Mesenchymal stem cell (in vitro differentiated cells and primary cell): ENCODE results near the gene CDH16. TPM values are rescaled to one million over a fixed set of nuclear protein-coding genes. Genes with fewer than 3 reads are reported as not detected.
A peak's percentile ranks its signal among the peaks of the same experiment; 100 is the strongest.

Experiments used
- DNase-seq: peaks from one replicate; pipeline ENCODE4 v3.0.0-alpha.2; 2013
- H2AFZ ChIP-seq: one replicate; pipeline ENCODE4 v1.6.1; 2013; ENCODE audit warnings: low read depth, mild to moderate bottlenecking, control low read depth, inconsistent platforms, low read length, moderate library complexity
- H2AK5ac ChIP-seq: 2 replicates; pipeline ENCODE4 v1.6.1; 2013; ENCODE audit warnings: low read length, moderate library complexity, mild to moderate bottlenecking, inconsistent platforms; ENCODE audit not compliant: severe bottlenecking
- H2BK120ac ChIP-seq: one replicate; pipeline ENCODE4 v1.6.1; 2013; ENCODE audit warnings: low read depth, mild to moderate bottlenecking, inconsistent platforms, low read length, moderate library complexity
- H2BK12ac ChIP-seq, 2 experiments: one replicate each; pipeline ENCODE4 v1.6.1; 2013; ENCODE audit warnings: inconsistent platforms in 2 of 2, low read length in 2 of 2, mild to moderate bottlenecking in 2 of 2, moderate library complexity in 2 of 2, control low read depth in 1 of 2
- H2BK15ac ChIP-seq: one replicate; pipeline ENCODE4 v1.6.1; 2013; ENCODE audit warnings: mild to moderate bottlenecking, low read depth, inconsistent platforms; ENCODE audit not compliant: poor library complexity, severe bottlenecking
- H2BK5ac ChIP-seq: 2 replicates; pipeline ENCODE4 v1.6.1; 2013; ENCODE audit warnings: low read depth, mild to moderate bottlenecking, low read length, control low read depth, inconsistent platforms; ENCODE audit not compliant: poor library complexity, severe bottlenecking
- H3K14ac ChIP-seq, 2 experiments: one replicate each; pipeline ENCODE4 v1.6.1; 2013; ENCODE audit warnings: inconsistent platforms in 2 of 2, low read length in 2 of 2, control low read depth in 1 of 2, mild to moderate bottlenecking in 1 of 2, moderate library complexity in 1 of 2
- H3K18ac ChIP-seq, 2 experiments: one replicate each; pipeline ENCODE4 v1.6.1; 2013; ENCODE audit warnings: inconsistent platforms in 2 of 2, low read length in 2 of 2, control low read depth in 1 of 2, low read depth in 1 of 2, mild to moderate bottlenecking in 1 of 2
- H3K23ac ChIP-seq, 2 experiments: one replicate each; pipeline ENCODE4 v1.6.1; 2013; ENCODE audit warnings: inconsistent platforms in 2 of 2, low read length in 2 of 2, mild to moderate bottlenecking in 2 of 2, moderate library complexity in 2 of 2, control low read depth in 1 of 2
- H3K27ac ChIP-seq: 2 replicates; pipeline ENCODE4 v1.5.1; 2013; ENCODE audit warnings: mild to moderate bottlenecking, moderate library complexity, low read length, control low read depth, inconsistent platforms; ENCODE audit not compliant: poor library complexity, severe bottlenecking
- H3K27me3 ChIP-seq, 2 experiments: 2 replicates each; pipeline versions ENCODE4 v1.6.1 to v1.7.0; 2013; ENCODE audit warnings: low read length in 2 of 2, mild to moderate bottlenecking in 2 of 2, moderate library complexity in 2 of 2, control low read depth in 1 of 2, inconsistent platforms in 1 of 2; ENCODE audit not compliant: control insufficient read depth in 1 of 2, insufficient read depth in 1 of 2
- H3K36me3 ChIP-seq, 2 experiments: 2 replicates each; pipeline versions ENCODE4 v1.6.1 to v1.7.0; 2013; ENCODE audit warnings: low read length in 2 of 2, control low read depth in 1 of 2, inconsistent platforms in 1 of 2, low read depth in 1 of 2, mild to moderate bottlenecking in 1 of 2; ENCODE audit not compliant: insufficient read depth in 2 of 2, control insufficient read depth in 1 of 2
- H3K4ac ChIP-seq, 2 experiments: one replicate each; pipeline ENCODE4 v1.6.1; 2013; ENCODE audit warnings: inconsistent platforms in 2 of 2, low read length in 2 of 2, mild to moderate bottlenecking in 2 of 2, moderate library complexity in 2 of 2, control low read depth in 1 of 2, low read depth in 1 of 2
- H3K4me1 ChIP-seq: 2 replicates; pipeline ENCODE4 v1.6.1; 2013; ENCODE audit warnings: low read depth, low read length, control low read depth; ENCODE audit not compliant: control insufficient read depth, insufficient read depth
- H3K4me2 ChIP-seq: 2 replicates; pipeline ENCODE4 v1.6.1; 2013; ENCODE audit warnings: low read length, mild to moderate bottlenecking, inconsistent platforms; ENCODE audit not compliant: poor library complexity, severe bottlenecking
- H3K4me3 ChIP-seq, 2 experiments: 2 replicates each; pipeline versions ENCODE4 v1.5.1 to v1.7.0; 2013; ENCODE audit warnings: low read length in 2 of 2, mild to moderate bottlenecking in 2 of 2, control low read depth in 1 of 2, low read depth in 1 of 2; ENCODE audit not compliant: insufficient read depth in 1 of 2
- H3K79me1 ChIP-seq: replicated peaks from 2 replicates; pipeline ENCODE4 v1.6.1; 2013; ENCODE audit warnings: mild to moderate bottlenecking, control low read depth, low read length, inconsistent platforms; ENCODE audit not compliant: poor library complexity, severe bottlenecking
- H3K9ac ChIP-seq: 2 replicates; pipeline ENCODE4 v1.7.0; 2013; ENCODE audit warnings: mild to moderate bottlenecking, low read length, moderate library complexity
- H3K9me3 ChIP-seq: 2 replicates; pipeline ENCODE4 v1.7.0; 2013; ENCODE audit warnings: mild to moderate bottlenecking, low read length; ENCODE audit not compliant: control insufficient read depth
- H4K8ac ChIP-seq: one replicate; pipeline ENCODE4 v1.6.1; 2013; ENCODE audit warnings: inconsistent platforms, mild to moderate bottlenecking, low read length, moderate library complexity
- H4K91ac ChIP-seq: one replicate; pipeline ENCODE4 v1.6.1; 2013; ENCODE audit warnings: mild to moderate bottlenecking, low read length, inconsistent platforms
- WGBS: methylation state at CpG from one replicate; pipeline ENCODE4 v1.1.7; 2013; ENCODE audit warnings: mixed read lengths; 5-methylcytosine and 5-hydroxymethylcytosine counted together
- polyA plus RNA-seq, 2 experiments: library from polyadenylated mRNA; stranded (reverse); fragments of 200-250 nt; gene quantifications; one replicate each; pipeline ENCODE4 v1.2.3, GENCODE V29; 2013

The CDH16 gene, protein sequence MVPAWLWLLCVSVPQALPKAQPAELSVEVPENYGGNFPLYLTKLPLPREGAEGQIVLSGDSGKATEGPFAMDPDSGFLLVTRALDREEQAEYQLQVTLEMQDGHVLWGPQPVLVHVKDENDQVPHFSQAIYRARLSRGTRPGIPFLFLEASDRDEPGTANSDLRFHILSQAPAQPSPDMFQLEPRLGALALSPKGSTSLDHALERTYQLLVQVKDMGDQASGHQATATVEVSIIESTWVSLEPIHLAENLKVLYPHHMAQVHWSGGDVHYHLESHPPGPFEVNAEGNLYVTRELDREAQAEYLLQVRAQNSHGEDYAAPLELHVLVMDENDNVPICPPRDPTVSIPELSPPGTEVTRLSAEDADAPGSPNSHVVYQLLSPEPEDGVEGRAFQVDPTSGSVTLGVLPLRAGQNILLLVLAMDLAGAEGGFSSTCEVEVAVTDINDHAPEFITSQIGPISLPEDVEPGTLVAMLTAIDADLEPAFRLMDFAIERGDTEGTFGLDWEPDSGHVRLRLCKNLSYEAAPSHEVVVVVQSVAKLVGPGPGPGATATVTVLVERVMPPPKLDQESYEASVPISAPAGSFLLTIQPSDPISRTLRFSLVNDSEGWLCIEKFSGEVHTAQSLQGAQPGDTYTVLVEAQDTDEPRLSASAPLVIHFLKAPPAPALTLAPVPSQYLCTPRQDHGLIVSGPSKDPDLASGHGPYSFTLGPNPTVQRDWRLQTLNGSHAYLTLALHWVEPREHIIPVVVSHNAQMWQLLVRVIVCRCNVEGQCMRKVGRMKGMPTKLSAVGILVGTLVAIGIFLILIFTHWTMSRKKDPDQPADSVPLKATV
- polyA plus RNA-seq (2013, experiment 1 of 2): not detected
- polyA plus RNA-seq (2013, experiment 2 of 2): not detected

DNA sequence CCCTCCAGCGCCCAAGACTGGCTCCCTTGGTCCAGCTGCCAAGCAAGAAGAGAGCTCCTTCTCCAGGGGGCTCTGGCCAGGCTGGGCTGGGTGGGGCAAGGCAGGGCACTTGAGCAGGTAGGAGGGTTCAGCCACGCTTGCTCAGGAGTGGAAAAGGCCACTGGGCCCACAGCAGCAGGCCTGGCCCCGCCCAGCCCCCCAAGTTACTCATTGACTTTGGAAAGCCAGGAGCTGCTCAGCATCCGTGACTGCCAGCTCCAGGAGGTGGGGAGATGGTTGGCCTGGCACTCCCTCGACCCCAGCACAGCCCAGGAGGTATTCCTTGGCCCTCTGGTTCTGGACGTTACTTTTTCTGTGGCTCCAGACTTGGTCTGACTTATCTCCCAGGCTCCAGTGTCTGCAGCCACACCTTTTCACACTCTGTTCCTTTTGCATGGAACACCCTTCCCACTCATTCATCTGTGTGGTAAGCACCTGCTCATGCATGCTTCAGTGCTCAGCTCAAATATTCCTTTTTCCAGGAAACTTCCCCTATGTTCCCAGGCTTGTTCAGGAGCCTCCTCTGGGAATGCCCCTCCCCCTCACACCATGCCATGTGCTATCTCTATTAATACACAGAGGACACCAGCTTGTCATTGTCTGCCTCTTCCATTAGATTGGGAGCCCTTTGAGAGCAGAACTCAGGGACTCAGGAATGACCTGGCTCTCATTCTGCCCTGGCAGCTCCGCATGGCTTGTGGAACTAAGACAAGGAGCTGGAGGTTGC, at the start of gene CDH16:
Gene CDH16, minus strand, starts transcription at position 83 of the 766 bp plus-strand sequence. CDS start 820 bp downstream, outside the sequence.
- Histone ChIP-seq H2BK15ac (peak within 1 kb of the TSS; percentile 8), H4K91ac (no peak within 1 kb of the TSS), H2AFZ (no peak within 1 kb of the TSS), H3K4ac (no peak within 1 kb of the TSS), H2BK5ac (peak within 1 kb of the TSS; percentile 26), H2BK120ac (no peak within 1 kb of the TSS), H2BK12ac (peak within 1 kb of the TSS in 1 of 2 experiments; percentile 73), H3K36me3 (peaks cover 0 to 18% of the 10 kb centered on the region in 2 experiments), H3K4me1 (peaks cover 32% of the 10 kb centered on the region), H3K79me1 (no peaks in the 10 kb centered on the region), H4K8ac (no peak within 1 kb of the TSS), H3K14ac (no peak within 1 kb of the TSS), H3K27me3 (peaks cover 20 to 77% of the 10 kb centered on the region in 2 experiments), H3K27ac (peak within 1 kb of the TSS; percentile 34), H3K4me3 (no peak within 1 kb of the TSS), H3K18ac (no peak within 1 kb of the TSS), H3K23ac (no peak within 1 kb of the TSS), H3K9me3 (no peaks in the 10 kb centered on the region), H2AK5ac (peak within 1 kb of the TSS; percentile 73), H3K4me2 (no peak within 1 kb of the TSS), H3K9ac (no peak within 1 kb of the TSS)
- WGBS: 78% methylated on average over 7 of the region's 7 CpGs
- DNase-seq: no peak

DNA sequence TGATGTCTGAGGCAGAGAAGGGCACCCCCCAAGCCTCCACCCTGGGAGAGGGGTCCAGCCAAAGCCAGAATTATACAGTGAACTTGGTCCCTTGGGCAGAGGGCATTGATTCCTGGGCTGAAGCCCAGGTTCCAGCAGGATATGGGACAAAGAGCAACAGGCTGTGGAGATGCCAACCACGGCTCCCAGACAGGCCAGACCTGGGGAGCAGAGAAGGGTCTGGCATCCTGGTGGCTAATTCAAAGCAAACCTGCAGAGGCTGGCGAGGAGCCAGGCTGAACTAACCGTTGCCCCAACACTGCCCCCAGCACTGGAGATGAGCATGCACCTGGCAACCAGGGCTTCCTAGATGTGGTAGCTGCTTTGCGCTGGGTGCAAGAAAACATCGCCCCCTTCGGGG, 45.4 kb upstream of the CDH16 start:
- 79% methylated on average over 6 of the region's 6 CpGs for WGBS
- Histone ChIP-seq H2AK5ac (no peak overlapping the region), H3K4me2 (no peak overlapping the region), H3K27me3 (peaks cover 29 to 31% of the 10 kb centered on the region in 2 experiments), H3K4me3 (no peak overlapping the region), H3K14ac (no peak overlapping the region), H3K9me3 (no peaks in the 10 kb centered on the region), H3K36me3 (no peaks in the 10 kb centered on the region), H3K18ac (no peak overlapping the region), H2BK120ac (no peak overlapping the region), H3K23ac (no peak overlapping the region), H4K8ac (no peak overlapping the region), H4K91ac (no peak overlapping the region), H2BK15ac (no peak overlapping the region), H2BK12ac (no peak overlapping the region), H3K9ac (no peak overlapping the region), H2AFZ (no peak overlapping the region), H3K4ac (peak overlapping the region in 1 of 2 experiments; percentile 18), H3K4me1 (no peaks in the 10 kb centered on the region), H3K79me1 (no peaks in the 10 kb centered on the region), H3K27ac (no peak overlapping the region), H2BK5ac (no peak overlapping the region)
- DNase-seq: no peak

- no peaks in the 10 kb centered on the region for H3K4me1 ChIP-seq
- DNase-seq: no peak
- WGBS: 92% methylated on average over 5 of the region's 5 CpGs
Observed at GRCh38 chr16:66961914-66962313, 43.2 kb upstream of the CDH16 start.

More at GRCh38 chr16:66961914-66962313, 43.2 kb upstream of the CDH16 start:
- Histone ChIP-seq H3K4ac (no peak overlapping the region), H3K36me3 (no peaks in the 10 kb centered on the region), H3K27ac (no peak overlapping the region), H4K8ac (no peak overlapping the region), H3K14ac (no peak overlapping the region), H2AK5ac (no peak overlapping the region), H2BK5ac (no peak overlapping the region), H3K4me2 (no peak overlapping the region), H3K4me3 (no peak overlapping the region), H3K9me3 (no peaks in the 10 kb centered on the region), H3K27me3 (peaks cover 31 to 37% of the 10 kb centered on the region in 2 experiments), H3K79me1 (no peaks in the 10 kb centered on the region), H3K18ac (no peak overlapping the region), H2BK15ac (no peak overlapping the region), H2BK12ac (no peak overlapping the region), H3K9ac (no peak overlapping the region), H4K91ac (no peak overlapping the region), H3K23ac (no peak overlapping the region), H2AFZ (no peak overlapping the region), H2BK120ac (no peak overlapping the region)
